ENCODE results near the gene MCEMP1.

- TF ChIP-seq CTCF (conservative IDR thresholded peaks at IDR 0.05; ENCODE audit: low read depth, low read length), result no peak
- no peak for TF ChIP-seq EZH2 (IDR thresholded peaks at IDR 0.05; ENCODE audit: borderline replicate concordance, low read depth, low read length, poor library complexity, severe bottlenecking)
These were observed 29.7 kb upstream of the MCEMP1 start for GRCh38 chr19:7647156-7647555.

Measured in A673 (cell line).